SU-DHL-6 (cell line): Measurements from ENCODE around the gene SUSD4.

Experiments
- EZH2phosphoT487 ChIP-seq: fragments of 200-600 bp; sonication (generic), shearing (Covaris generic); conservative IDR thresholded peaks from 2 replicates; pipeline ENCODE4 v1.6.1; 2018; ENCODE audit warnings: mild to moderate bottlenecking, antibody characterized with exemption, low read length, moderate library complexity, mixed read lengths
- TF ChIP-seq, protein P1 (sequence below): fragments of 200-600 bp; sonication (generic); IDR thresholded peaks from one replicate; pipeline ENCODE4 v1.5.1; 2017; ENCODE audit warnings: antibody characterized with exemption, mild to moderate bottlenecking, low read length, moderate library complexity; ENCODE audit not compliant: insufficient read depth, poor library complexity, severe bottlenecking

GRCh38 chr1:223403184-223403815 is 39.3 kb upstream of the SUSD4 start:
- TF ChIP-seq, protein P1, sequence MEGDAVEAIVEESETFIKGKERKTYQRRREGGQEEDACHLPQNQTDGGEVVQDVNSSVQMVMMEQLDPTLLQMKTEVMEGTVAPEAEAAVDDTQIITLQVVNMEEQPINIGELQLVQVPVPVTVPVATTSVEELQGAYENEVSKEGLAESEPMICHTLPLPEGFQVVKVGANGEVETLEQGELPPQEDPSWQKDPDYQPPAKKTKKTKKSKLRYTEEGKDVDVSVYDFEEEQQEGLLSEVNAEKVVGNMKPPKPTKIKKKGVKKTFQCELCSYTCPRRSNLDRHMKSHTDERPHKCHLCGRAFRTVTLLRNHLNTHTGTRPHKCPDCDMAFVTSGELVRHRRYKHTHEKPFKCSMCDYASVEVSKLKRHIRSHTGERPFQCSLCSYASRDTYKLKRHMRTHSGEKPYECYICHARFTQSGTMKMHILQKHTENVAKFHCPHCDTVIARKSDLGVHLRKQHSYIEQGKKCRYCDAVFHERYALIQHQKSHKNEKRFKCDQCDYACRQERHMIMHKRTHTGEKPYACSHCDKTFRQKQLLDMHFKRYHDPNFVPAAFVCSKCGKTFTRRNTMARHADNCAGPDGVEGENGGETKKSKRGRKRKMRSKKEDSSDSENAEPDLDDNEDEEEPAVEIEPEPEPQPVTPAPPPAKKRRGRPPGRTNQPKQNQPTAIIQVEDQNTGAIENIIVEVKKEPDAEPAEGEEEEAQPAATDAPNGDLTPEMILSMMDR, result no peak
- no peak for TF ChIP-seq EZH2phosphoT487
